Measurements from ENCODE around the gene RNASE7. TPM values are rescaled to one million over a fixed set of nuclear protein-coding genes. Genes with fewer than 3 reads are reported as not detected.

RNASE7 gene
- total RNA-seq, 1 experiment from 2014 or later: not detected

Other genes with a start within 250 kb of the RNASE7 start
- gene RNASE1, start 239.5 kb upstream of the RNASE7 start, total RNA-seq (2014; rRNA removed; shearing (Covaris generic)): 0.85 TPM in 1 of 2 replicates, not detected in the other
- gene RNASE3, start 151.0 kb upstream of the RNASE7 start, total RNA-seq (2014; rRNA removed; shearing (Covaris generic)): not detected in 2 replicates
- not detected in 2 replicates for gene RNASE2, start 86.9 kb upstream of the RNASE7 start, total RNA-seq (2014; rRNA removed; shearing (Covaris generic))
- 88.2 and 157 TPM in 2 replicates for gene METTL17, start 52.4 kb upstream of the RNASE7 start, total RNA-seq (2014; rRNA removed; shearing (Covaris generic))
- not detected in 2 replicates for gene SLC39A2, start 43.1 kb upstream of the RNASE7 start, total RNA-seq (2014; rRNA removed; shearing (Covaris generic))
- 28.6 and 40.4 TPM in 2 replicates for gene NDRG2, start 17.3 kb upstream of the RNASE7 start, total RNA-seq (2014; rRNA removed; shearing (Covaris generic))
- gene TPPP2, start 12.1 kb upstream of the RNASE7 start, total RNA-seq (2014; rRNA removed; shearing (Covaris generic)): not detected in 2 replicates
- gene RNASE13, start 7.6 kb upstream of the RNASE7 start, total RNA-seq (2014; rRNA removed; shearing (Covaris generic)): not detected in 2 replicates
- gene RNASE8, start 15.5 kb downstream of the RNASE7 start, total RNA-seq (2014; rRNA removed; shearing (Covaris generic)): not detected in 2 replicates
- 48.6 and 50.3 TPM in 2 replicates for gene ARHGEF40, start 27.9 kb downstream of the RNASE7 start, total RNA-seq (2014; rRNA removed; shearing (Covaris generic))
- 29.4 and 45.8 TPM in 2 replicates for gene ZNF219, start 56.3 kb downstream of the RNASE7 start, total RNA-seq (2014; rRNA removed; shearing (Covaris generic))
- not detected in 2 replicates for gene TMEM253, start 58.7 kb downstream of the RNASE7 start, total RNA-seq (2014; rRNA removed; shearing (Covaris generic))
- 0.71 TPM in 1 of 2 replicates, not detected in the other for gene OR5AU1, start 113.7 kb downstream of the RNASE7 start, total RNA-seq (2014; rRNA removed; shearing (Covaris generic))
- gene HNRNPC, start 227.1 kb downstream of the RNASE7 start, total RNA-seq (2014; rRNA removed; shearing (Covaris generic)): 1,370 and 1,766 TPM in 2 replicates
- gene RPGRIP1, start 237.7 kb downstream of the RNASE7 start, total RNA-seq (2014; rRNA removed; shearing (Covaris generic)): 0.18 TPM in 1 of 2 replicates, not detected in the other

Data from G401 (cell line).